ENCODE data around the gene PLEKHH3.

- no peak for TF ChIP-seq USF2 (IDR thresholded peaks at IDR 0.05; ENCODE audit: low read depth, low read length)
- no peak for TF ChIP-seq CTCF (conservative IDR thresholded peaks at IDR 0.05; ENCODE audit: low read depth, low read length)
These were observed 9.8 kb upstream of the PLEKHH3 start for GRCh38 chr17:42686520-42687128.
